Measurements from ENCODE around the gene WHRN.

The WHRN gene

GRCh38 chr9:114418053-114418452, 87.2 kb downstream of the WHRN start:
- no peak for TF ChIP-seq CTCF (IDR thresholded peaks at IDR 0.05; ENCODE audit: insufficient read depth, low read length, missing control alignments)
- no peak for DNase-seq (ENCODE audit: low read depth, low spot score)
- ChIA-PET POLR2A (no interaction called here), CTCF (interaction anchor here (0.7 to 8.1 kb wide), 17 partner anchors 8 to 667 kb away, joined by 3 to 207 read pairs (median 5); no protein-coding TSS in a partner anchor)
- H3K4me3 ChIP-seq (ENCODE audit: low read depth, low read length) = no peak overlapping the region

GRCh38 chr9:114417511-114417910, 87.8 kb downstream of the WHRN start:
- CTCF ChIA-PET = interaction anchor here (0.7 to 8.1 kb wide), 17 partner anchors 8 to 667 kb away, joined by 3 to 207 read pairs (median 5); no protein-coding TSS in a partner anchor
- POLR2A ChIA-PET = interaction anchor here (0.8 kb wide), 1 partner anchor 247 kb away, joined by 4 read pairs; no protein-coding TSS in a partner anchor

GRCh38 chr9:114416906-114417305, 88.4 kb downstream of the WHRN start:
- no peak for DNase-seq (ENCODE audit: low read depth, low spot score)
- POLR2A ChIA-PET = interaction anchor here (0.8 kb wide), 1 partner anchor 248 kb away, joined by 4 read pairs; no protein-coding TSS in a partner anchor
- CTCF ChIA-PET = interaction anchor here (0.8 to 8.1 kb wide), 16 partner anchors 9 to 310 kb away, joined by 3 to 207 read pairs (median 5); no protein-coding TSS in a partner anchor
- no peak for TF ChIP-seq CTCF (IDR thresholded peaks at IDR 0.05; ENCODE audit: insufficient read depth, low read length, missing control alignments)
- no peak overlapping the region for H3K4me3 ChIP-seq (ENCODE audit: low read depth, low read length)

More at GRCh38 chr9:114417511-114417910, 87.8 kb downstream of the WHRN start:
- no peak overlapping the region for H3K4me3 ChIP-seq (ENCODE audit: low read depth, low read length)
- DNase-seq (ENCODE audit: low read depth, low spot score) = no peak
- peak; percentile 41 for TF ChIP-seq CTCF (IDR thresholded peaks at IDR 0.05; ENCODE audit: insufficient read depth, low read length, missing control alignments)

- TF ChIP-seq CTCF (IDR thresholded peaks at IDR 0.05; ENCODE audit: insufficient read depth, low read length, missing control alignments) = no peak
- CTCF ChIA-PET = interaction anchor here (0.6 to 8.1 kb wide), 12 partner anchors 12 to 598 kb away, joined by 3 to 207 read pairs (median 6); no protein-coding TSS in a partner anchor
- POLR2A ChIA-PET = no interaction called here
- no peak for DNase-seq (ENCODE audit: low read depth, low spot score)
- H3K4me3 ChIP-seq (ENCODE audit: low read depth, low read length) = no peak overlapping the region
Measured at GRCh38 chr9:114416290-114416689, 89.0 kb downstream of the WHRN start.

GRCh38 chr9:114414346-114414745, 90.9 kb downstream of the WHRN start:
- H3K4me3 ChIP-seq (ENCODE audit: low read depth, low read length) = no peak overlapping the region
- no peak for DNase-seq (ENCODE audit: low read depth, low spot score)
- no peak for TF ChIP-seq CTCF (IDR thresholded peaks at IDR 0.05; ENCODE audit: insufficient read depth, low read length, missing control alignments)
- CTCF ChIA-PET = interaction anchor here (0.5 to 8.1 kb wide), 9 partner anchors 10 to 597 kb away, joined by 3 to 207 read pairs (median 3); no protein-coding TSS in a partner anchor
- POLR2A ChIA-PET = interaction anchor here (0.6 kb wide), 1 partner anchor 151 kb away, joined by 4 read pairs; no protein-coding TSS in a partner anchor

GRCh38 chr9:114413861-114414301, 91.4 kb downstream of the WHRN start:
- H3K4me3 ChIP-seq (ENCODE audit: low read depth, low read length) = no peak overlapping the region
- DNase-seq (ENCODE audit: low read depth, low spot score) = no peak
- TF ChIP-seq CTCF (IDR thresholded peaks at IDR 0.05; ENCODE audit: insufficient read depth, low read length, missing control alignments) = no peak
- CTCF ChIA-PET = interaction anchor here (0.7 to 8.1 kb wide), 6 partner anchors 10 to 597 kb away, joined by 3 to 207 read pairs (median 4); no protein-coding TSS in a partner anchor
- POLR2A ChIA-PET = interaction anchor here (0.6 kb wide), 1 partner anchor 151 kb away, joined by 4 read pairs; no protein-coding TSS in a partner anchor

Measured in AG04449 (cell line).